Activated CD4-positive, CD25-positive, alpha-beta regulatory T cell (primary cell): ENCODE results near the gene PNISR.
"Not testable (repeated sequence)": the region's sequence is repeated elsewhere in the genome, so short reads cannot be mapped to it uniquely, and the experiment has no call there.

Experiments used
- DNase-seq, 4 experiments: peaks; one replicate each; lab custom pipeline; 2025; lab: John Stamatoyannopoulos, UW

PNISR gene

DNA sequence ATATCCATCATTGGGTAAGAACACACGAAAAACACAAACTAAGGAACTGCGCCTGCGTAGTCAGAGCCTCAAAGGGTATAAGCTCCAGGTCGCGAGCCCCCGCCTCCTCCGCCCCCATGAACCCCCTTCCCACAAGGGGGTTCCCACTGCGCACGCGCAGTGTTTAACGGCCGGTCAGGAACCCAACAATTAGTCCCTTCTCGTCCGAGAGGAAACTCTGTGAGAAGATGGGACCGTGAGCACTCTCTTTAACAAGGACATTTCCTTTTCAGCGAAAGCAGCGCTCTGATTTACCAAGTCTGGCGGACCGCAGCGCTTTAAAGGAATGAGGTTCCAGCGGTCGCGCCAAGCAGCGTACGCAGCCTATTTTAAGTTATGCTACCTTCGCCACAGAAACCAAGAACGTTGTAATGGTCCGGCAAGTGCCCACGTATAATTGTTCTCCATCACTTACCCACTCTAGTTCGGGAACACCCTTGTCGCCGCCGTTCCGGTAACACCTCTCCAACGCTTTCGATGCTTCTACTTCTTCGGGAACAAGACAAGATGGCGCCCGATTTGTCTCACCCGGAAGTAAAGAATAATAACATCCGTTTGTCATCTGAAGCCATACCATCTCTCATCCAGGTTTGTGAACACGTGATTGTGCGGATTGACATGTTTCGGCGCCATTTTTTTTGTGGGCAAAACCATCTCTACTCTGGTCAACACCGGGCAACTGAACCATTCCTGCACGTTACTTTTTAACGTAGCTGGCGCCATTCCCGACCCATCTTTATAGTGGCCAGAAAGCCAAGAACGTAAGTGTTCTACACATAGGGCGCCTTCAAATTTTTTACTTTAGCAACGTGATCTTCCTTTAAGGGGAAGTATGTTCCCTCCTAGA lies at the start of gene PNISR:
Gene PNISR (minus strand): TSS at position 548 of the 886 bp plus-strand sequence. CDS start 10,649 bp downstream, outside the sequence.
- peak; percentile 54 to 74 (median 65) for DNase-seq

- no peak for DNase-seq
These were observed 48.6 kb upstream of the PNISR start for GRCh38 chr6:99473730-99474129.

DNA sequence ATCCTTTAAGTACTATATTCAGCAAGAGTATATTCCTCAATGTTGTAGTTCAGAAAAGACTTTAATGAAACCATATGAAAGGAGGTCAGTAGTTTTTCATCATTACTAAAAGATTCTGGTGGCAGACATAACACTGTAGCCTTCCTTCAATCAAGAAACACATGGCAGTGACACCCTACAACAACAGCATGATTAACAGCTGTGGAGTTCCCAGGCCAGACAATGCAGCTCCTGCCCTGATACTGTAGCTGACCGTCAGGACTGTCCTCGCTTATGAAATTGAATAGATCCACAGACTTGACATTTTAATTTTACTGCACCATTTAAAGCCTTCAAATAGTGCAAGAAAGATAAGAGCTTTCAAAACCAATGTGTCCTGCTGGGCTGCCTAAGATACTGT lies 46.5 kb upstream of the PNISR start:
- DNase-seq, result no peak

- DNase-seq, result no peak
These were observed 42.5 kb upstream of the PNISR start for GRCh38 chr6:99467509-99468106.

- not testable (repeated sequence) for DNase-seq
These were observed 34.0 kb upstream of the PNISR start for GRCh38 chr6:99459133-99459532.

DNA sequence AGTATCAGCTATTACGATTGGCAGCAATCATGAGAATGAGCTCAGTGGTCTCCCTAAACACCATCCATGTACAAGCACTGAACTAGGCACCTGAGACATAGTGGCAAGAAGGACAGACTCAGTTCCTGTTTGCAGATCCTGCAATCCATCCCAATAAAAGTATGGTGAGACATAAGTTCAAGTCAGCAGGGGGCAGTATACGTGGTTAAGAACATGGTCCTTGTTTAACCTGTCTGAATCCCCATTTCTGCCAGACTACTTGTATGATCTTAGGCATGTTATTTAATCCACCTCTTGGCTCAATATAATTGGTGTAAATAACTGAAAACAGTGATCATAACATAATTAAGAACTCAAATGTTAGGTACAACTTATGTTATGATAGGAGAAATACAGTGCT lies 33.2 kb upstream of the PNISR start:
- no peak for DNase-seq

DNA sequence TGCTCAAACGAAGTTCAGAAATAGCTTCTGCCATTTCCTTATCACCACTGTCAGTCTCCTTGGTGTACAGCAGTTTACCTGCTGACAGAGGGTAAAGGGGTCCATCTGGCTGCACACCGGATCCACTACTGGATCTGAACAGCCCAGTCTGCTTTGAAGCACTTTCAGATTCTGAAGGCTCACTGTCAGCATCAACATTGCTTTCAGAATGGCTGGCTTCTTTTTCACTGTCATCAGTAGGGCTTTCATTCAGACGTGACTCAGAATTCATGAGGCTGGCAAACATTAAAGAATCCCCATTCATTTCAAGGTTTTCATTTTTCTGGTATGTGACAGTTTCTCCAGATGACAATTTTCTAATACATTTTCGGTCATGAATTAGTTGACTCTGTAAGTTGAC lies 21.0 kb upstream of the PNISR start:
- no peak for DNase-seq

DNA sequence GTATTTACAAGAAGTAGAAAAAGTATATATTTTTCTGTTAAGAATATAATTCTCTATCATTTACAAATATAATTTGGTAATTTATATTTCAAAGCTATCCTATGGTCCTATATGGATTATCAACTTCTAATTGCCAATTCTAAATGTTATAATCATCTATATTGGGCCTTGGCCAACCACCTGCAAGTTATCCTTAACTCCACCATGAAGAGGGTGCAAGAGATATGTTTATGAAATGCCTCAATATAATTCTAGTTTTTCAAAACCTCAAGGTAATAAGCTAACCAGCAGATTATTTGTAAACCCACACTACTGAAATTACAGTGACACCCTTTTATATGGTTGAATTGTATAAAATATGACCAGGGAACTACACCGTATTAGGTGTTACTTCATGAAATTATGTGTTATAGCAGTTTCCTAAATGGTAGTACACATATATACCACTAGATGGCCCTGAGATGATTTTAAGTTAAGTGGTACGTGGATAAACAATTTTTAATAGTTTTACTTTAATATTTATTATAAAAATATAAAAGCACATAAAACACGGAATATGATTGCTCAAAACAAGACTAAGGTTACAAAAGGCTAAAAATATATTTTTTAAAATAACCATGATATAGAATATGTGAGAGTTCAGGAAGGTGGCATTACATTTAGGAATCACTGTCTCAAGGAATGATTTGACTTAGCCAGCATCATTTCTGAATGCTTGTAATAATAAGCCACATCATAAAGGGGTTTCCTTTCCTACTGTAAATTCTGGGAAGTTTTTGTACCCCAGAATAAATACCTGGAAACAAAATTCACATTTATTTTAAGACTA lies 9.8 kb upstream of the PNISR start:
- DNase-seq, result no peak

- no peak for DNase-seq
These were observed 7.8 kb upstream of the PNISR start for GRCh38 chr6:99432877-99433276.

GRCh38 chr6:99431901-99432300 lies 6.8 kb upstream of the PNISR start:
- DNase-seq, result no peak

- DNase-seq, result no peak
These were observed 2.9 kb upstream of the PNISR start for GRCh38 chr6:99427988-99428387.

GRCh38 chr6:99426451-99426757 lies 1.3 kb upstream of the PNISR start:
- DNase-seq, result no peak

DNA sequence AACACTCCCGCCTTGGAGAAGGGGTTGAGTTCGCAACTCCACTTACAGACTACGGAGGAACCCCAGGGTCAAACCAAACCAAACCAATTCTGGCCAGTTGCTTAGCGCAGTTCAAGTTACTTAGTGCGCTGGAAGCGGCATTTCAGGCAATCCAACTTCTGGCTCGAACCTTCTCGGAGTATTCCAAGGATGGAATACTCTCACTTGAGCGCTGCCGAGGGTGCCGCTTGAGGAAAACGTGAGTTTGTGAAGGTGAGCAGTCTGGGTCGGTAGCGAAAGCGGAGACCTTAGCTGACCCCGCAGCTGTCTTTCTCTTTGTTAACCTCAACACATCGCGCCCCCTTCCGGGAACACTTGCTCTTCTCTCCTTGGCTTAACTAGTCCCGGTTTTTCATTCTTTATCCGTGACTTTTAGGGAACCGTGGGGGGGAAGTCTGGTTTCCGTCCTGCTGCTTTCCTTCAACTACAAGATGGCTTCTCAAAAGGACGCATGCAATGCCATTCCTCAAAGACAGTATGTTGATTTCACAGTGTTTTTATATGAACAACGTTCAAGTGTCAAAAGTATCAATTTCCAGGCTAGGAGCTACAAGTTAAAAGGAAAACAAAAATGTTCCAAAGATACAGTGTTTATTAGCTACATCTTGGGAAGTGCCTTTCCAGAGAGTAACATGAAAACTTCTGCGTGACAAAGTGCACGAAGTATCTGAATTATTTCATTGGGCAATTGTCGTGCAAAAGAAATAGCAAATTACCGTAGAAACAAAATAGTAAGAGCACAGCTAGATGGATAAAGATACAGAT lies 741 bp upstream of the PNISR start:
- DNase-seq, result peak; percentile 19 to 28 (median 24)

DNA sequence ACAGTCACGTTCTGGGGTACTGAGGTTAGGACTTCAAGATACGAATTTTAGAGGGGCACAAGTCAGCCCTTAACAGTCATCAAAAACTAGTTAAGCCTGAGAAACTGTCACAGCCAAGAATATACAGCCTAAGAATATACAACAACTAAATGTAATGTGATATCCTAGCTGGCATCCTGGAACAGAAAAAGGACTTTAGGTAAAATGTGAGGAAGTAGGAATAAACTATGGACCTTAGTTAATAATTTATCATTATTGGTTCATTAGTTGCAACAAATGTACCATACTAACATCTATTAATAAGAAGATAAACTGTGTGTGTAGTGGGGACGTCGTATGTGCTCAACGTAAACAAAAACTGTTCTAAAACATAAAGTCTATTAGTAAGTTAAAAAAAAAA lies 1.1 kb downstream of the PNISR start:
- no peak for DNase-seq

GRCh38 chr6:99422912-99423311 lies 2.2 kb downstream of the PNISR start:
- no peak for DNase-seq

DNA sequence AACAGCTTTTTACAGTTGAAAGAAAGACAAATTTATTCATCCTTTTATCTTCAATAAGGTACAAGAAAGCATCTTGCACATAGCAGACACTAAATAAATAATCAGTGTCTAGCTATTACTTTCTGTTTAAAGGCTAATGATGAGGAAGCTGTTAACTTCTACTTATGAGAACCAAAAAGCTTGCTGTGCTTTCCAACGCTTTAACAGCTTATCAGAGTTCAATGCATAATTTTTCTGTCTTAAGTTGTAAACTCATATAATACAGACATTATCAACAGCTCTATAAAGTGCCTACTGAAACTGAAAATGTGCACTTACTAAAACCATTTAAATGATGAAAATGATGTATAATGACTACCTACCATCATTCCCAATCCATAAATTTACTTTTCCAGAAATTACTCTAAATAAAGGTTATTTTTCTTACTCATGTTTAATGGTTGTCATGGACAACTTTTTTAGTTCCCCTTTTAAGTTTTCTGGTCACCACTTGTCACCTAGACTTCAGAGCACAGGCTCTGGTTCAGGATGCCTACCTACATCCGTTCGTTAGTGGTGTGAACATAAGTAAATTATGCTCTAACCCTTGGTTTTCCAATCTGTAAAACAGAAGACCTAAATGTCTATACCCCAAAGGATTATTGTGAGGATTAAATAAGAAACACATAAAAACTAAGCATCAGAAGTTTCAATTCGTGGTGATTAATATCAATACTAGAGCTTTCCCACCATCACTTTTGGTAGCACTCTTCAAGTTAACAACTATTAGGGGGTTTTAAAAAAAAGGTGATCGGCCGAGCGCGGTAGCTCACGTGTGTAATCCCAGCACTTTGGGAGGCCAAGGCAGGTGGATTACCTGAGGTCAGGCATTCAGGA lies 8.0 kb downstream of the PNISR start:
- no peak for DNase-seq

DNA sequence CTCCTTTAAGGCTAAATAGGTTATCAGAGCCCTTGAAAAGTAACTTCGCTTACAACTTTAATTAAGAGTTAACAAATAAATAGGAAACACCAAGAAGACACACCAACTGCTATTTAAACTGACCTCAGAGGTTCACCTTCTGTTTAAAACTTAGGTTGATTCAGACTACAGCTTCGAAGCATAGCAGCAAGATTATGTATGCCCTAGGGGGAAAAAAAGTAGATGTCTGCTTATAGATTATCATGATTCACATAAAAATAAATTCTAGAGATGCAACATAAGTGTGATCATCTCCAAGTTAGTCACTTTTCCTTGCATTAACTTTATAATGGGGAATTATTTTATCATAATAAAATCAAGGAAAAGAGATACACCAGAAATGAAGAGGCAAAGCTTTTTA lies 8.9 kb downstream of the PNISR start:
- DNase-seq, result no peak

DNA sequence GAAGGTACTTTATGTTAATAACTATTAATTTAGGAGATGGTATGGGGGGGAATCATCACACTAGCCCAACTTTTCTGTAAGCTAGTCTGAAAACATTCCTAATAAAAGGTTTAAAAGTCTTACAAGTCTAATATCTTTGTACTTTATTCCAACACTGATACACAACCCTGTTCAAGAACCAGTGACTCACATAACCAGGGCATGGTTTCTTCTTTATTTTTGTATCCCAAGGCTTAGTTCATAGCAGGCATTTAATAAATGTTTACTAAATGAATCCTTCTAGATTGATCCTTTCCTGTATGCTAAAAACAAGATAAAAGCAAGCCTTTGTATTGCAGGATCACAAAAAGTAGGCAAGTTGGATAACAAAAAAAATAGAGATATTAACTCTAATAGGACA lies 9.7 kb downstream of the PNISR start:
- DNase-seq, result no peak

DNA sequence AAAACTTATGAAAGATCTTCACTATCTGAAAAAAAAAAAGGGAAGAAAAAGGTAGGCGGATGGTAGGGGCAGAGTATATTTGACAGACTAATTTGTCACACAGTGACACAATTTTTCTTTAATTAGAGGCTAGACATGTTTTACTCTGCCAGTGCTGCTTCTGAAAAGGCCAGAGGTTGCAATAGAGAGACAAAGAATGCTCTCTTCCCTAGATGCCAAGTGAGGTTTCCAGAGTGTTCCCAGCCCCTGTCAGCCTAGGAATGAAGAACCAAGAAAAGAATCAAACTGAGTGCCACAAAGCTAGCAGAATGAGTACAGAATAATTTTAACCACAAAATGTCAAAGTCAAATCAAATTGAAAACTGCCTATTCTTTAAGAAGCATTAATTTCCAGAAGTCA lies 13.0 kb downstream of the PNISR start:
- no peak for DNase-seq

- no peak for DNase-seq
These were observed 15.4 kb downstream of the PNISR start for GRCh38 chr6:99409672-99410071.

DNA sequence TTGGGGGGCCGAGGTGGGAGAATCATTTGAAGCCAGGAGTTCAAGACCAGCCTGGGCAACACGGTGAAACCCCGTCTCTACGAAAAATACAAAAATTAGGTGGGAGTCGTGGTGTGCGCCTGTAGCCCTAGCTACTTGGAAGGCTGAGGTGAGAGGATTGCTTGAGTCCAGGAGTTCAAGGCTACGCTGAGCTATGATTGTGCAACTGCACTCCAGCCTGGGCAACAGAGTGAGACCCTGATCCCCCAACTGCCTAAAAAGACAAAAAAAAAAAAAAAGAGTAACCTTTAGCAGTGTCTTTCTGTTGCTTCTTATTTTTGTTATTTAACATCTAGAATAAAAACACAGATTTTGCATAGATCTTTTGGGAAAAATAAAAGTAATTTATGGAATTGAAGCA lies 18.0 kb downstream of the PNISR start:
- DNase-seq, result no peak
